Heart right ventricle (tissue), 16 donors: ENCODE data around the gene C1orf74. TPM values are rescaled to one million over a fixed set of nuclear protein-coding genes. Genes with fewer than 3 reads are reported as not detected.

Experiments used
- ATAC-seq, 8 donors: fragments of 200-7000 bp; cut with Tn5 transposase; one replicate each; pipeline ENCODE4 v1.9.1; 2020; ENCODE audit warnings: mild to moderate bottlenecking in 8 of 8, moderate library complexity in 8 of 8, moderate number of reproducible peaks in 1 of 8
- DNase-seq, 2 donors: peaks; one replicate each; pipeline ENCODE4 v3.0.0-alpha.2; 2020
- H3K27ac ChIP-seq, 10 donors: fragments of 200-600 bp; sonication (generic) in 2 of 10; one replicate each; pipeline versions ENCODE4 v1.5.0 to v1.8.0; 2020 to 2022; ENCODE audit warnings: mild to moderate bottlenecking in 3 of 10
- H3K27me3 ChIP-seq, 7 donors: fragments of 200-600 bp; one replicate each; pipeline ENCODE4 v1.8.0; 2021 to 2022; ENCODE audit warnings: mild to moderate bottlenecking in 2 of 7
- H3K36me3 ChIP-seq, 9 donors: fragments of 200-600 bp; sonication (generic) in 1 of 9; one replicate each; pipeline versions ENCODE4 v1.5.0 to v1.8.0; 2020 to 2022; ENCODE audit warnings: mild to moderate bottlenecking in 2 of 9
- H3K4me1 ChIP-seq, 9 donors: fragments of 200-600 bp; sonication (generic) in 1 of 9; one replicate each; pipeline versions ENCODE4 v1.5.0 to v1.8.0; 2020 to 2022; ENCODE audit warnings: mild to moderate bottlenecking in 4 of 9
- H3K4me3 ChIP-seq, 10 donors: fragments of 200-600 bp; sonication (generic) in 2 of 10; one replicate each; pipeline versions ENCODE4 v1.5.0 to v1.8.0; 2020 to 2022; ENCODE audit warnings: mild to moderate bottlenecking in 7 of 10, moderate library complexity in 2 of 10
- H3K9me3 ChIP-seq, 11 donors: fragments of 200-600 bp in 10 of 11; sonication (generic) in 2 of 11; one replicate each; pipeline versions ENCODE4 v1.5.0 to v1.8.0; 2013 to 2022; ENCODE audit warnings: mild to moderate bottlenecking in 2 of 11, control low read depth in 1 of 11, moderate library complexity in 1 of 11
- CTCF ChIP-seq, 9 donors: fragments of 200-600 bp; sonication (generic) in 2 of 9; IDR thresholded peaks; one replicate each; pipeline versions ENCODE4 v1.5.0 to v1.8.0; 2021 to 2022; ENCODE audit warnings: antibody characterized with exemption in 9 of 9, mild to moderate bottlenecking in 5 of 9, moderate library complexity in 1 of 9
- WGBS, 2 donors: extraction: QIAGEN DNeasy Blood & Tissue Kit; methylation state at CpG; one replicate each; pipeline ENCODE4 v1.1.7; 2013; ENCODE audit warnings: inconsistent platforms in 1 of 2; 5-methylcytosine and 5-hydroxymethylcytosine counted together
- intact Hi-C, 10 donors: fragments of 100-400 bp; cut with DNase I; formaldehyde crosslinking; loops; one replicate each; pipeline versions ENCODE4 v1.11.1 to v1.14.2; 2022
- polyA plus RNA-seq, 2 donors: library from polyadenylated mRNA; stranded (reverse); fragments of 200-250 nt; gene quantifications; one replicate each; pipeline ENCODE4 v1.2.3, GENCODE V29; 2013
- total RNA-seq, 10 donors: library from RNA; stranded (reverse); fragmentation: NEBNext Ultra II Directional in 3 of 10; extraction: Animal tissue kit (Norgen Biotek cat#: 25700) in 3 of 10; gene quantifications; one replicate each; pipeline versions ENCODE4 v1.2.1 to v1.2.4, GENCODE V29; 2021 to 2023
- donor health status: Arrhythmogenic right ventricular cardiomyopathy.
- donor health status: ischemic (EF 13 %, LVEDD 7.1; RV severe dilation, severe dysfunction).
- donor health status: healthy with polysubstance abuse.
- donor health status: DM: no; HTN: yes; CAD: no.
- donor health status: DM: no; HTN: no; CAD: no.
- donor health status: ischemic (EF 25% LVEDD 6.9; RV normal size, moderate dysfunction).
- donor health status: ischemic (EF 25% LVEDD 5.7; RV mildly dilated, moderate dysfunction).
- donor health status: healthy.
- donor health status: DM: yes; HTN: yes; CAD: no.
- donor health status: Ischemic cardiomyopathy.
- donor health status: ischemic (EF 35%, LVEDD 5.7; RV mildly dilated, moderate dysfunction).
- donor health status: nonischemic (EF 11% LVEDD 7.7; RV severe dilation, severe dysfunction).
- donor health status: DM: yes; HTN: yes; CAD: no.
- donor health status: PGD.
- donor health status: ischemic (EF 29% LVEDD 5.4; RV normal size, mild dysfunction).
- donor health status: nonischemic (EF 23%, LVEDD 6.1; RV moderate dilation, normal function).

Gene C1orf74
- total and polyA plus RNA-seq, 12 donors = 1.0 to 2.8 (median 1.8) TPM

DNA sequence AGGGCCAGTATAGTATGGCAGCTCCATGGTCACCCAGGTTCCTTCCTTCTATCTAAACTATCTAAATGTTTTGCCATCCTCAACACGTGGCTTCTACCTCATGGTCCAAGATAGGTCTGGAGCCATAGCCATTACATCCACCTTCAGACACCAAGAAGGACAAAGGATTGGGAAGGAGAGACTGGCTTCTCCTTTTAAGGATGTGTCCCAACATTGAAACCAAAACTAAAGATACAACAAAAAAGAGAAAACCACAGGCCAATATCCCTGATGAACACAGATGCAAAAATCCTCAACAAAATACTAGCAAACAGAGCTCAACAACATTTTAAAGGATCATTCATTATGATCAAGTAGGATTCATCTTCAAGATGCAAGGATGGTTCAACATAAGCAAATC is 54.9 kb downstream of the C1orf74 start:
- H3K4me3 ChIP-seq = no peak overlapping the region
- H3K27me3 ChIP-seq = no peaks in the 10 kb centered on the region
- no peaks in the 10 kb centered on the region for H3K36me3 ChIP-seq
- no peak for ATAC-seq
- no peak for DNase-seq
- H3K4me1 ChIP-seq = peaks cover 2 to 43% (median 25%) of the 10 kb centered on the region in 9 donors
- peak overlapping the region in 2 of 10 donors; percentile 17 to 52 for H3K27ac ChIP-seq
- WGBS, 2 donors = 67 to 68% methylated on average over 1 of the region's 1 CpG
- TF ChIP-seq CTCF (IDR thresholded peaks at IDR 0.05) = no peak
- intact Hi-C loops = no loop called here
- H3K9me3 ChIP-seq = peaks cover 0 to 4% (median 0%) of the 10 kb centered on the region in 11 donors

Other genes starting within 250 kb of the C1orf74 start
- under 1 TPM in 3 of 10 donors, not detected in 7; 0.11 to 0.71 (median 0.21) TPM for gene CAMK1G, start 200.8 kb downstream of the C1orf74 start, total RNA-seq
- gene CAMK1G, start 200.8 kb downstream of the C1orf74 start, polyA plus RNA-seq = not detected
- gene LAMB3, start 132.1 kb downstream of the C1orf74 start, total RNA-seq = 1 to 10 TPM; 2.3 to 6.0 (median 3.8) TPM
- 1 to 10 TPM; 1.6 to 3.7 TPM for gene LAMB3, start 132.1 kb downstream of the C1orf74 start, polyA plus RNA-seq
- 100 to 1,000 TPM in 7 of 10 donors, 10 to 100 TPM in 3; 75.3 to 491 (median 131) TPM for gene G0S2, start 109.1 kb downstream of the C1orf74 start, total RNA-seq
- 100 to 1,000 TPM in 1 of 2 donors, 10 to 100 TPM in 1; 90.0 to 223 TPM for gene G0S2, start 109.1 kb downstream of the C1orf74 start, polyA plus RNA-seq
- gene HSD11B1, start 79.7 kb downstream of the C1orf74 start, total RNA-seq = 10 to 100 TPM in 1 of 10 donors, 1 to 10 TPM in 9; 1.3 to 15.7 (median 3.0) TPM
- 1 to 10 TPM in 1 of 2 donors, under 1 TPM in 1; 0.59 to 7.2 TPM for gene HSD11B1, start 79.7 kb downstream of the C1orf74 start, polyA plus RNA-seq
- 1 to 10 TPM in 4 of 10 donors, under 1 TPM in 6; 0.45 to 8.0 (median 0.85) TPM for gene TRAF3IP3, start 28.5 kb downstream of the C1orf74 start, total RNA-seq
- under 1 TPM; 0.58 to 0.59 TPM for gene TRAF3IP3, start 28.5 kb downstream of the C1orf74 start, polyA plus RNA-seq
- gene IRF6, start 21.6 kb upstream of the C1orf74 start, total RNA-seq = 10 to 100 TPM; 25.1 to 69.4 (median 43.8) TPM
- gene IRF6, start 21.6 kb upstream of the C1orf74 start, polyA plus RNA-seq = 10 to 100 TPM in 1 of 2 donors, 1 to 10 TPM in 1; 1.2 to 11.3 TPM
- 1 to 10 TPM; 2.3 to 4.2 (median 3.4) TPM for gene UTP25, start 43.4 kb upstream of the C1orf74 start, total RNA-seq
- gene UTP25, start 43.4 kb upstream of the C1orf74 start, polyA plus RNA-seq = 1 to 10 TPM in 1 of 2 donors, under 1 TPM in 1; 0.73 to 1.5 TPM
- under 1 TPM in 1 of 10 donors, not detected in 9; 0.06 TPM for gene SYT14, start 153.7 kb upstream of the C1orf74 start, total RNA-seq
- gene SYT14, start 153.7 kb upstream of the C1orf74 start, polyA plus RNA-seq = not detected